Heart right ventricle (tissue), 16 donors: ENCODE data around the gene TBX15. TPM values are rescaled to one million over a fixed set of nuclear protein-coding genes. Genes with fewer than 3 reads are reported as not detected.
A peak's percentile ranks its signal among the peaks of the same experiment; 100 is the strongest.

Experiments
- ATAC-seq, 8 donors: fragments of 200-7000 bp; cut with Tn5 transposase; one replicate each; pipeline ENCODE4 v1.9.1; 2020; ENCODE audit warnings: mild to moderate bottlenecking in 8 of 8, moderate library complexity in 8 of 8, moderate number of reproducible peaks in 1 of 8
- DNase-seq, 2 donors: peaks; one replicate each; pipeline ENCODE4 v3.0.0-alpha.2; 2020
- H3K27ac ChIP-seq, 10 donors: fragments of 200-600 bp; sonication (generic) in 2 of 10; one replicate each; pipeline versions ENCODE4 v1.5.0 to v1.8.0; 2020 to 2022; ENCODE audit warnings: mild to moderate bottlenecking in 3 of 10
- H3K27me3 ChIP-seq, 7 donors: fragments of 200-600 bp; one replicate each; pipeline ENCODE4 v1.8.0; 2021 to 2022; ENCODE audit warnings: mild to moderate bottlenecking in 2 of 7
- H3K36me3 ChIP-seq, 9 donors: fragments of 200-600 bp; sonication (generic) in 1 of 9; one replicate each; pipeline versions ENCODE4 v1.5.0 to v1.8.0; 2020 to 2022; ENCODE audit warnings: mild to moderate bottlenecking in 2 of 9
- H3K4me1 ChIP-seq, 9 donors: fragments of 200-600 bp; sonication (generic) in 1 of 9; one replicate each; pipeline versions ENCODE4 v1.5.0 to v1.8.0; 2020 to 2022; ENCODE audit warnings: mild to moderate bottlenecking in 4 of 9
- H3K4me3 ChIP-seq, 10 donors: fragments of 200-600 bp; sonication (generic) in 2 of 10; one replicate each; pipeline versions ENCODE4 v1.5.0 to v1.8.0; 2020 to 2022; ENCODE audit warnings: mild to moderate bottlenecking in 7 of 10, moderate library complexity in 2 of 10
- H3K9me3 ChIP-seq, 11 donors: fragments of 200-600 bp in 10 of 11; sonication (generic) in 2 of 11; one replicate each; pipeline versions ENCODE4 v1.5.0 to v1.8.0; 2013 to 2022; ENCODE audit warnings: mild to moderate bottlenecking in 2 of 11, control low read depth in 1 of 11, moderate library complexity in 1 of 11
- WGBS, 2 donors: extraction: QIAGEN DNeasy Blood & Tissue Kit; methylation state at CpG; one replicate each; pipeline ENCODE4 v1.1.7; 2013; ENCODE audit warnings: inconsistent platforms in 1 of 2; 5-methylcytosine and 5-hydroxymethylcytosine counted together
- intact Hi-C, 10 donors: fragments of 100-400 bp; cut with DNase I; formaldehyde crosslinking; loops; one replicate each; pipeline versions ENCODE4 v1.11.1 to v1.14.2; 2022
- polyA plus RNA-seq, 2 donors: library from polyadenylated mRNA; stranded (reverse); fragments of 200-250 nt; gene quantifications; one replicate each; pipeline ENCODE4 v1.2.3, GENCODE V29; 2013
- total RNA-seq, 10 donors: library from RNA; stranded (reverse); fragmentation: NEBNext Ultra II Directional in 3 of 10; extraction: Animal tissue kit (Norgen Biotek cat#: 25700) in 3 of 10; gene quantifications; one replicate each; pipeline versions ENCODE4 v1.2.1 to v1.2.4, GENCODE V29; 2021 to 2023
- TF ChIP-seq, protein P1 (sequence below), 9 donors: fragments of 200-600 bp; sonication (generic) in 2 of 9; IDR thresholded peaks; one replicate each; pipeline versions ENCODE4 v1.5.0 to v1.8.0; 2021 to 2022; ENCODE audit warnings: antibody characterized with exemption in 9 of 9, mild to moderate bottlenecking in 5 of 9, moderate library complexity in 1 of 9
- donor health status: Arrhythmogenic right ventricular cardiomyopathy.
- donor health status: ischemic (EF 13 %, LVEDD 7.1; RV severe dilation, severe dysfunction).
- donor health status: healthy with polysubstance abuse.
- donor health status: DM: no; HTN: yes; CAD: no.
- donor health status: DM: no; HTN: no; CAD: no.
- donor health status: ischemic (EF 25% LVEDD 6.9; RV normal size, moderate dysfunction).
- donor health status: ischemic (EF 25% LVEDD 5.7; RV mildly dilated, moderate dysfunction).
- donor health status: healthy.
- donor health status: DM: yes; HTN: yes; CAD: no.
- donor health status: Ischemic cardiomyopathy.
- donor health status: ischemic (EF 35%, LVEDD 5.7; RV mildly dilated, moderate dysfunction).
- donor health status: nonischemic (EF 11% LVEDD 7.7; RV severe dilation, severe dysfunction).
- donor health status: DM: yes; HTN: yes; CAD: no.
- donor health status: PGD.
- donor health status: ischemic (EF 29% LVEDD 5.4; RV normal size, mild dysfunction).
- donor health status: nonischemic (EF 23%, LVEDD 6.1; RV moderate dilation, normal function).

TBX15 gene
- total and polyA plus RNA-seq, 12 donors: 0.18 to 1.1 (median 0.47) TPM

- 74 to 76% methylated on average over 3 of the region's 3 CpGs for WGBS, 2 donors
- Histone ChIP-seq H3K36me3 (no peaks in the 10 kb centered on the region), H3K27me3 (peaks cover 0 to 14% (median 0%) of the 10 kb centered on the region in 7 donors), H3K4me1 (no peaks in the 10 kb centered on the region), H3K27ac (no peak overlapping the region), H3K9me3 (no peaks in the 10 kb centered on the region), H3K4me3 (no peak overlapping the region)
- DNase-seq: no peak
- intact Hi-C loops: loop anchor here in 1 of 10 donors (10.0 kb wide), 1 partner anchor 751 kb away; the partner anchor contains the start of gene PHGDH
- ATAC-seq: peak in 4 of 8 donors; percentile 20 to 85 (median 62)
- TF ChIP-seq, protein P1, sequence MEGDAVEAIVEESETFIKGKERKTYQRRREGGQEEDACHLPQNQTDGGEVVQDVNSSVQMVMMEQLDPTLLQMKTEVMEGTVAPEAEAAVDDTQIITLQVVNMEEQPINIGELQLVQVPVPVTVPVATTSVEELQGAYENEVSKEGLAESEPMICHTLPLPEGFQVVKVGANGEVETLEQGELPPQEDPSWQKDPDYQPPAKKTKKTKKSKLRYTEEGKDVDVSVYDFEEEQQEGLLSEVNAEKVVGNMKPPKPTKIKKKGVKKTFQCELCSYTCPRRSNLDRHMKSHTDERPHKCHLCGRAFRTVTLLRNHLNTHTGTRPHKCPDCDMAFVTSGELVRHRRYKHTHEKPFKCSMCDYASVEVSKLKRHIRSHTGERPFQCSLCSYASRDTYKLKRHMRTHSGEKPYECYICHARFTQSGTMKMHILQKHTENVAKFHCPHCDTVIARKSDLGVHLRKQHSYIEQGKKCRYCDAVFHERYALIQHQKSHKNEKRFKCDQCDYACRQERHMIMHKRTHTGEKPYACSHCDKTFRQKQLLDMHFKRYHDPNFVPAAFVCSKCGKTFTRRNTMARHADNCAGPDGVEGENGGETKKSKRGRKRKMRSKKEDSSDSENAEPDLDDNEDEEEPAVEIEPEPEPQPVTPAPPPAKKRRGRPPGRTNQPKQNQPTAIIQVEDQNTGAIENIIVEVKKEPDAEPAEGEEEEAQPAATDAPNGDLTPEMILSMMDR (IDR thresholded peaks at IDR 0.05): no peak
Observed at GRCh38 chr1:118963456-118964430, 24.4 kb downstream of the TBX15 start.

DNA sequence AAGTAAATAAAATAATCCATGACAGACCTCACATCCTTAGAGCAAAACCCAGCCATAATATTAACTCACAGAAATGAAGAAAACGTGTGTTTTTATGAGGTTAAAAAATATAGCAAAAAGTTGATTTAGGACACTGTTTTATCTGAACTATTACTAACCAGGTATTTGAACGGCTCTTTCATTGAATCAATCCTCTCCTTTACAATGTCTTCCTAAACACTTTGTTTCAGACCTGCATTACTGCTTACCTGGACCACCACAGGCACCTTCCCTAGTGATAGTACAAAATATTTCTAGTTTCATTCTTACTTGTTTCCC is 25.0 kb downstream of the TBX15 start:
- no peak for ATAC-seq
- H3K27ac ChIP-seq: no peak overlapping the region
- WGBS, 2 donors: 76 to 77% methylated on average over 2 of the region's 2 CpGs
- H3K4me3 ChIP-seq: no peak overlapping the region
- H3K27me3 ChIP-seq: peaks cover 0 to 14% (median 0%) of the 10 kb centered on the region in 7 donors
- no peak for DNase-seq
- H3K9me3 ChIP-seq: no peaks in the 10 kb centered on the region
- H3K36me3 ChIP-seq: no peaks in the 10 kb centered on the region
- TF ChIP-seq, protein P1 (IDR thresholded peaks at IDR 0.05): no peak
- no peaks in the 10 kb centered on the region for H3K4me1 ChIP-seq
- intact Hi-C loops: loop anchor here in 1 of 10 donors (10.0 kb wide), 1 partner anchor 752 kb away; the partner anchor contains the start of gene PHGDH

DNA sequence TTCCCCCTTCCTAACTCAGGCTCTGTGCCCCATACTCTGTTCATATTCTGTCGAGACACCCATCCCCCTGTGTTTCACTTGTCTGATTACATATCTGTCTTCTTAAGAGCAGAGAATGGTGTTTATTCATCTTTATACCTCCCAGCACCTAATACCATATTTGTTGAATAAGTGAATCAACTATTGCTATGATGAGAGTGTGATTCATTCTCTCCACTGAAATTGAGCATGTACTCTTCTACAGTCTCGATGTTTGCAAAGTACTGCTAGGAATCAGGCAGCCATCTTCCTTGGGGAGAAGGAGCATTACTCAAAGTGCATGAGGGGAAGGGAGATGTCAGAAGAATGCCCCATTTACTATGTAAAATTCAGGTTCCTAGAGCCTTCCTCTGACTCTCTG is 27.0 kb downstream of the TBX15 start:
- no peak overlapping the region for H3K4me3 ChIP-seq
- no peak for ATAC-seq
- H3K9me3 ChIP-seq: no peaks in the 10 kb centered on the region
- H3K4me1 ChIP-seq: no peaks in the 10 kb centered on the region
- peaks cover 0 to 14% (median 0%) of the 10 kb centered on the region in 7 donors for H3K27me3 ChIP-seq
- TF ChIP-seq, protein P1 (IDR thresholded peaks at IDR 0.05): no peak
- intact Hi-C loops: loop anchor here in 1 of 10 donors (10.0 kb wide), 1 partner anchor 754 kb away; the partner anchor contains the start of gene PHGDH
- 86% methylated on average over 2 of the region's 2 CpGs for WGBS, 2 donors
- no peak for DNase-seq
- no peaks in the 10 kb centered on the region for H3K36me3 ChIP-seq
- H3K27ac ChIP-seq: no peak overlapping the region

DNA sequence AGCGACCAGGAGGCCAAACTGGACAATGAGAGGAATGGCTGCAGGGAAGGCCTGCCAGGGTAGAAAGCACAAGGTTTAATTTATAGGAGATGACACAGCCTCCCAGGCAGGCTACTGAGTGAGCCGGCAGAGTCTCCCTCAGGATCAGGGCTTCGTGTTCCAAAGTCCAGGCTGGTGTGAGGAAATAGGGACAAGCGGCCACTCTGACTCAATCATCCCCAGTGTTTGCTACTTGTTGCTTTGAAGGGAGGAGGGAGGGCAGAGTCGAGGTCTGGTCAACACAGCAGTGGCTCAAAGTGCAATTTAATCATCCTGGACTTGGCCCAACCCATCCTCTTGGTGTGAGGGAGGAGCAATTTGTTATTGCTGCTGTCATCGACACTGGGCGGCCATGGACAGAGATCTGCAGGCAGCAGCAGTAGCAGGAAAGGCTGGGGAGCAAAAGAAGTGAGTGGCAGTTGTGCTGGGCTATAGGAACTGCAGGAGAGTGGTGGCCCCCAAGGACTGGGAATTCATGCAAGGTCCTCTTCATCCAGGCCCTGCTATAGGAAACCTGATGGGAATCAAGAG is 27.5 kb downstream of the TBX15 start:
- DNase-seq (no peak), ATAC-seq (peak in 5 of 8 donors; percentile 34 to 89 (median 63))
- Histone ChIP-seq H3K27me3 (peaks cover 0 to 14% (median 0%) of the 10 kb centered on the region in 7 donors), H3K4me1 (no peaks in the 10 kb centered on the region), H3K4me3 (no peak overlapping the region), H3K9me3 (no peaks in the 10 kb centered on the region), H3K27ac (no peak overlapping the region), H3K36me3 (no peaks in the 10 kb centered on the region)
- intact Hi-C loops: loop anchor here in 1 of 10 donors (10.0 kb wide), 1 partner anchor 754 kb away; the partner anchor contains the start of gene PHGDH
- TF ChIP-seq, protein P1 (IDR thresholded peaks at IDR 0.05): no peak
- 54 to 57% methylated on average over 7 of the region's 7 CpGs for WGBS, 2 donors
